NB4 (cell line): Measurements from ENCODE around the gene MCAT.
A peak's percentile ranks its signal among the peaks of the same experiment; 100 is the strongest.

Experiments used
- DNase-seq: peaks from one replicate; pipeline ENCODE4 v3.0.0; 2010; ENCODE audit warnings: low read depth
- H3K4me3 ChIP-seq: one replicate; pipeline ENCODE4 v1.5.1; 2011; ENCODE audit warnings: mild to moderate bottlenecking, low read depth, low read length, moderate library complexity
- CTCF ChIP-seq: IDR thresholded peaks from one replicate; pipeline ENCODE4 v1.5.1; 2012; ENCODE audit warnings: low read depth, low read length
- MAX ChIP-seq: IDR thresholded peaks from 2 replicates; pipeline ENCODE4 v1.6.1; 2011; ENCODE audit warnings: low read depth, low read length
- MYC ChIP-seq: IDR thresholded peaks from 2 replicates; pipeline ENCODE4 v1.6.1; 2011; ENCODE audit warnings: low read depth, low read length
- POLR2A ChIP-seq: IDR thresholded peaks from 2 replicates; pipeline ENCODE4 v1.6.1; 2011; ENCODE audit warnings: mild to moderate bottlenecking; ENCODE audit not compliant: insufficient read length; ENCODE audit errors: extremely low read depth

MCAT gene

GRCh38 chr22:43136255-43136654 is 6.9 kb downstream of the MCAT start:
- no peak overlapping the region for H3K4me3 ChIP-seq
- TF ChIP-seq CTCF (peak; percentile 87), POLR2A (no peak), MYC (no peak), MAX (no peak)
- DNase-seq: peak; percentile 70

GRCh38 chr22:43135565-43135964 is 7.6 kb downstream of the MCAT start:
- no peak for DNase-seq
- no peak overlapping the region for H3K4me3 ChIP-seq
- no peak for TF ChIP-seq MYC
- no peak for TF ChIP-seq POLR2A
- no peak for TF ChIP-seq CTCF
- TF ChIP-seq MAX: no peak

DNA sequence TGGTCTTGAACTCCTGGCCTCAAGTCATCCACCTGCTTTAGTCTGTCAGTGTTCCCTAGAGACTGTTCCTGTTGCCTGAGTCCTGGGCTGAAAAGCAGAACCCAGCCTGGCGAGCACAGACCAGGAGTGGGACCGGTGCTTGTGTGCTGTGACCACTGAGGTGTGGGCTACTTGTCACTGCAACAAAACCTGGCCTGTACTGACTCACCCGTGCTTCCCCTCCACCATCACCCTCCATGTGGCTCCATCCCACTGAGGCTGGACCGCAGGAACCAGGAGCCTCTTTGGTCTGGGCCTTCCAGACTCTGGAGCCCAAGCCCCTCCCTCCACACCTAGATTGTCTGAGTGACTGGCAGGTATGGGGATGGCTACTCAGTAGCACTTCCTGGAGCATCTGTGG is 8.6 kb downstream of the MCAT start:
- no peak overlapping the region for H3K4me3 ChIP-seq
- TF ChIP-seq MAX (no peak), MYC (no peak), CTCF (no peak), POLR2A (no peak)
- DNase-seq: no peak

DNA sequence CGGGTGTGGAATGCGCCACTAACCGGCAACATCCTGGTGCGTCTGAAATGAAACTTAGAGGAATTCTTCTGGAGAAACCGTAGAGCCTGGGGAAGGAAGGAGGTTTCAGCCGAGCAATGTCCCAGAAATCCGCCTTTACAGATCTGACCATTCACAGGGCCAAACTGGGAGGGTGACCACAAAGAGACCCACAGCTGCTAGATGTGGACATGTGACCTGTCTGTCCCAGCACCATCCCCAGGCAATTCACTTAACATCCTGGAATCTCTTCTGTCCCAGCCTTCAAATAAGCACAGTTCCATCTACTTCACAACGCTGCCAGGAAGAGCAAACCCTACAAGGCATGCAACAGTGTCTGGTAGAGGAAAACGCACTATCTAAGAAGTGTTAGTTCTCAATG is 9.8 kb downstream of the MCAT start:
- TF ChIP-seq POLR2A: no peak
- no peak for TF ChIP-seq MAX
- no peak for TF ChIP-seq MYC
- TF ChIP-seq CTCF: no peak
- no peak for DNase-seq
- H3K4me3 ChIP-seq: no peak overlapping the region

GRCh38 chr22:43131773-43132501 is 11.3 kb downstream of the MCAT start:
- DNase-seq: no peak
- no peak for TF ChIP-seq CTCF
- no peak for TF ChIP-seq MAX
- no peak for TF ChIP-seq MYC
- TF ChIP-seq POLR2A: no peak
- H3K4me3 ChIP-seq: no peak overlapping the region
